WTC11 (cell line): ENCODE data around the gene TSPO. TPM values are rescaled to one million over a fixed set of nuclear protein-coding genes. Genes with fewer than 3 reads are reported as not detected.

Experiments used
- ATAC-seq: fragments of 200-7000 bp; cut with Tn5 transposase; 2 replicates; pipeline ENCODE4 v1.10.0; 2021; ENCODE audit warnings: mild to moderate bottlenecking, moderate library complexity
- CTCF ChIA-PET: fragments of 300-600 bp; sonication (Branson Sonifier 250); formaldehyde crosslinking; loops from one replicate; lab custom pipeline; 2021; ENCODE audit warnings: antibody characterized with exemption; lab: Charles Lee
- POLR2A ChIA-PET: fragments of 350-600 bp; sonication (Branson Sonifier 250); formaldehyde crosslinking; loops from one replicate; lab custom pipeline; 2021; ENCODE audit warnings: antibody characterized with exemption; lab: Charles Lee
- DNase-seq: peaks from one replicate; pipeline ENCODE4 v3.0.0; 2021; ENCODE audit warnings: low spot score
- H3K27ac Mint-ChIP-seq: 2 replicates; pipeline ENCODE4 v1.8.0; 2021; ENCODE audit warnings: mixed read lengths
- H3K27me3 Mint-ChIP-seq: 2 replicates; pipeline ENCODE4 v1.8.0; 2021; ENCODE audit warnings: low read depth, mild to moderate bottlenecking, moderate library complexity, mixed read lengths
- H3K36me3 Mint-ChIP-seq: 2 replicates; pipeline ENCODE4 v1.8.0; 2021; ENCODE audit warnings: mixed read lengths
- H3K4me1 Mint-ChIP-seq: 2 replicates; pipeline ENCODE4 v1.8.0; 2022; ENCODE audit warnings: mixed read lengths
- H3K4me3 Mint-ChIP-seq: 2 replicates; pipeline ENCODE4 v1.8.0; 2021; ENCODE audit warnings: mild to moderate bottlenecking, moderate library complexity, mixed read lengths
- H3K9me3 Mint-ChIP-seq: 2 replicates; pipeline ENCODE4 v1.8.0; 2021; ENCODE audit warnings: mixed read lengths
- AFF4 ChIP-seq: sonication (generic); formaldehyde crosslinking; IDR thresholded peaks from 2 replicates; pipeline ENCODE4 v1.8.1; 2023; ENCODE audit warnings: mild to moderate bottlenecking, missing genetic modification reagents, borderline replicate concordance
- AR ChIP-seq: fragments of 250-450 bp; sonication (Bioruptor Pico); IDR thresholded peaks from 2 replicates; pipeline ENCODE4 v1.9.0; 2021; ENCODE audit warnings: mild to moderate bottlenecking
- ARID4B ChIP-seq: sonication (generic); formaldehyde crosslinking; IDR thresholded peaks from 2 replicates; pipeline ENCODE4 v1.8.0; 2023; ENCODE audit warnings: missing genetic modification reagents, mild to moderate bottlenecking, borderline replicate concordance
- CREM ChIP-seq: sonication (generic); formaldehyde crosslinking; IDR thresholded peaks from 2 replicates; pipeline ENCODE4 v1.8.1; 2022; ENCODE audit warnings: mild to moderate bottlenecking, missing genetic modification reagents, moderate library complexity
- MAX ChIP-seq: sonication (generic); formaldehyde crosslinking; IDR thresholded peaks from 2 replicates; pipeline ENCODE4 v1.8.0; 2022; ENCODE audit warnings: mild to moderate bottlenecking, missing genetic modification reagents
- SMAD4 ChIP-seq: sonication (generic); formaldehyde crosslinking; IDR thresholded peaks from 2 replicates; pipeline ENCODE4 v1.8.0; 2022; ENCODE audit warnings: mild to moderate bottlenecking, missing genetic modification reagents
- SOX15 ChIP-seq: fragments of 250-450 bp; sonication (Bioruptor Pico); IDR thresholded peaks from 2 replicates; pipeline ENCODE4 v1.9.0; 2021; ENCODE audit warnings: mild to moderate bottlenecking
- TP53 ChIP-seq: sonication (generic); formaldehyde crosslinking; IDR thresholded peaks from 2 replicates; pipeline ENCODE4 v1.8.1; 2023; ENCODE audit warnings: mild to moderate bottlenecking, missing genetic modification reagents
- ZNF232 ChIP-seq: sonication (generic); formaldehyde crosslinking; IDR thresholded peaks from 2 replicates; pipeline ENCODE4 v1.8.0; 2022; ENCODE audit warnings: mild to moderate bottlenecking, missing genetic modification reagents
- ZNF317 ChIP-seq: sonication (generic); formaldehyde crosslinking; IDR thresholded peaks from 2 replicates; pipeline ENCODE4 v1.8.1; 2023; ENCODE audit warnings: low read depth, mild to moderate bottlenecking, moderate library complexity, missing genetic modification reagents, borderline replicate concordance
- total RNA-seq: library from RNA; stranded (reverse); gene quantifications from 3 replicates; pipeline ENCODE4 v1.2.3, GENCODE V29; 2021
- TF ChIP-seq, protein P1 (sequence below): sonication (generic); formaldehyde crosslinking; IDR thresholded peaks from 2 replicates; pipeline ENCODE4 v1.8.0; 2022; ENCODE audit warnings: mild to moderate bottlenecking, missing genetic modification reagents

The TSPO gene
- total RNA-seq, 1 experiment from 2014 or later: 21.9 TPM

GRCh38 chr22:43191831-43192230 lies 40.5 kb downstream of the TSPO start (continued):
- TF ChIP-seq ARID4B (CRISPR knock-in tag): no peak
- no peak for TF ChIP-seq CREM (CRISPR knock-in tag)
- TF ChIP-seq SOX15 (CRISPR knock-in tag): no peak
- no peak for TF ChIP-seq SMAD4 (CRISPR knock-in tag)
- TF ChIP-seq ZNF317 (CRISPR knock-in tag): no peak
- no peak for TF ChIP-seq MAX (CRISPR knock-in tag)

- POLR2A ChIA-PET: interaction anchor here (0.6 kb wide), 1 partner anchor 124 kb away, joined by 3 read pairs; no protein-coding TSS in a partner anchor
- no peak for TF ChIP-seq ZNF232
- TF ChIP-seq, protein P1, sequence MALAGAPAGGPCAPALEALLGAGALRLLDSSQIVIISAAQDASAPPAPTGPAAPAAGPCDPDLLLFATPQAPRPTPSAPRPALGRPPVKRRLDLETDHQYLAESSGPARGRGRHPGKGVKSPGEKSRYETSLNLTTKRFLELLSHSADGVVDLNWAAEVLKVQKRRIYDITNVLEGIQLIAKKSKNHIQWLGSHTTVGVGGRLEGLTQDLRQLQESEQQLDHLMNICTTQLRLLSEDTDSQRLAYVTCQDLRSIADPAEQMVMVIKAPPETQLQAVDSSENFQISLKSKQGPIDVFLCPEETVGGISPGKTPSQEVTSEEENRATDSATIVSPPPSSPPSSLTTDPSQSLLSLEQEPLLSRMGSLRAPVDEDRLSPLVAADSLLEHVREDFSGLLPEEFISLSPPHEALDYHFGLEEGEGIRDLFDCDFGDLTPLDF (CRISPR knock-in tag): no peak
- no peak for TF ChIP-seq AR
- TF ChIP-seq TP53 (CRISPR knock-in tag): no peak
- no peak for TF ChIP-seq AFF4 (CRISPR knock-in tag)
- Mint-ChIP-seq H3K4me3 (no peak overlapping the region), H3K36me3 (no peaks in the 10 kb centered on the region), H3K27ac (no peak overlapping the region), H3K27me3 (no peaks in the 10 kb centered on the region; the same call in 1 of the 2 replicates), H3K9me3 (no peaks in the 10 kb centered on the region), H3K4me1 (no peaks in the 10 kb centered on the region)
- CTCF ChIA-PET: interaction anchor here (0.6 to 2.4 kb wide), 6 partner anchors 10 to 749 kb away, joined by 3 to 22 read pairs (median 4); partner anchors contain the start of gene TTLL12
- no peak for DNase-seq
- no peak for ATAC-seq
Observed at GRCh38 chr22:43197271-43197941, 46.0 kb downstream of the TSPO start.
